Muscle of leg (tissue), 11 donors: ENCODE results near the gene ASAP2. TPM values are rescaled to one million over a fixed set of nuclear protein-coding genes. Genes with fewer than 3 reads are reported as not detected.

Experiments used
- DNase-seq: peaks from one replicate; pipeline ENCODE4 v3.0.0; 2013
- H3K27ac ChIP-seq: one replicate; pipeline ENCODE4 v1.5.1; 2013; ENCODE audit warnings: mild to moderate bottlenecking, low read length, control low read depth
- H3K27me3 ChIP-seq: one replicate; pipeline ENCODE4 v1.6.1; 2013; ENCODE audit warnings: low read length; ENCODE audit not compliant: control insufficient read depth, insufficient read depth
- H3K36me3 ChIP-seq: one replicate; pipeline ENCODE4 v1.6.1; 2013; ENCODE audit warnings: low read length; ENCODE audit not compliant: control insufficient read depth, insufficient read depth
- H3K4me1 ChIP-seq: one replicate; pipeline ENCODE4 v1.6.1; 2013; ENCODE audit warnings: low read length; ENCODE audit not compliant: control insufficient read depth, insufficient read depth
- H3K4me3 ChIP-seq: one replicate; pipeline ENCODE4 v1.5.1; 2013; ENCODE audit warnings: low read length, control low read depth
- H3K9me3 ChIP-seq: replicated peaks from 2 replicates; pipeline ENCODE4 v1.6.1; 2013; ENCODE audit warnings: low read depth, low read length; ENCODE audit not compliant: control insufficient read depth
- WGBS: methylation state at CpG from one replicate; pipeline ENCODE4 v1.1.5; 2013; ENCODE audit warnings: missing lambda C conversion rate; ENCODE audit not compliant: insufficient coverage; 5-methylcytosine and 5-hydroxymethylcytosine counted together
- polyA plus RNA-seq, 8 donors: library from polyadenylated mRNA; unstranded; fragments of 120-200 nt; gene quantifications; one replicate each; pipeline versions ENCODE4 v1.2.1 to v1.2.3, GENCODE V29; 2013; ENCODE audit warnings: inconsistent platforms in 1 of 8, low replicate concordance in 1 of 8; ENCODE audit not compliant: insufficient read length in 8 of 8, insufficient read depth in 1 of 8
- total RNA-seq: library from RNA; stranded (reverse); fragments of 120-200 nt; gene quantifications from one replicate; pipeline ENCODE4 v1.2.4, GENCODE V29; 2013

The ASAP2 gene
- total and polyA plus RNA-seq, 9 donors: 12.1 to 30.8 (median 19.4) TPM

- H3K9me3 ChIP-seq: no peaks in the 10 kb centered on the region
- H3K36me3 ChIP-seq: no peaks in the 10 kb centered on the region
- WGBS: 91% methylated on average over 4 of the region's 9 CpGs
- H3K4me3 ChIP-seq: no peak overlapping the region
- H3K4me1 ChIP-seq: peaks cover 32% of the 10 kb centered on the region
- DNase-seq: no peak
- H3K27ac ChIP-seq: no peak overlapping the region
- no peaks in the 10 kb centered on the region for H3K27me3 ChIP-seq
These were observed 106.8 kb downstream of the ASAP2 start for GRCh38 chr2:9313443-9313842.

- H3K27me3 ChIP-seq: no peaks in the 10 kb centered on the region
- DNase-seq: no peak
- no peak overlapping the region for H3K27ac ChIP-seq
- no peaks in the 10 kb centered on the region for H3K9me3 ChIP-seq
- H3K36me3 ChIP-seq: peaks cover 2% of the 10 kb centered on the region
- H3K4me1 ChIP-seq: peaks cover 29% of the 10 kb centered on the region
- WGBS: 89% methylated on average over 13 of the region's 16 CpGs
- H3K4me3 ChIP-seq: no peak overlapping the region
These were observed 108.8 kb downstream of the ASAP2 start for GRCh38 chr2:9315280-9315847.

GRCh38 chr2:9317559-9317958 lies 110.9 kb downstream of the ASAP2 start:
- H3K9me3 ChIP-seq: no peaks in the 10 kb centered on the region
- H3K4me3 ChIP-seq: no peak overlapping the region
- no peaks in the 10 kb centered on the region for H3K27me3 ChIP-seq
- H3K36me3 ChIP-seq: peaks cover 14% of the 10 kb centered on the region
- H3K4me1 ChIP-seq: peaks cover 12% of the 10 kb centered on the region
- no peak for DNase-seq
- whole genome bisulfite sequencing: 94% methylated on average over 6 of the region's 6 CpGs
- H3K27ac ChIP-seq: no peak overlapping the region

- DNase-seq: peak; percentile 54
- no peak overlapping the region for H3K4me3 ChIP-seq
- 77% methylated on average over 29 of the region's 29 CpGs for WGBS
These were observed 112.1 kb downstream of the ASAP2 start for GRCh38 chr2:9318461-9319337.

GRCh38 chr2:9319338-9319715 lies 112.7 kb downstream of the ASAP2 start:
- Histone ChIP-seq H3K27ac (no peak overlapping the region), H3K27me3 (no peaks in the 10 kb centered on the region), H3K36me3 (peaks cover 31% of the 10 kb centered on the region), H3K9me3 (no peaks in the 10 kb centered on the region), H3K4me3 (no peak overlapping the region), H3K4me1 (peaks cover 11% of the 10 kb centered on the region)
- DNase-seq: no peak
- 98% methylated on average over 7 of the region's 8 CpGs for WGBS

More at GRCh38 chr2:9318461-9319337, 112.1 kb downstream of the ASAP2 start:
- peaks cover 11% of the 10 kb centered on the region for H3K4me1 ChIP-seq
- H3K27me3 ChIP-seq: no peaks in the 10 kb centered on the region
- H3K9me3 ChIP-seq: no peaks in the 10 kb centered on the region
- peaks cover 25% of the 10 kb centered on the region for H3K36me3 ChIP-seq
- no peak overlapping the region for H3K27ac ChIP-seq

GRCh38 chr2:9322576-9322975 lies 116.0 kb downstream of the ASAP2 start:
- Histone ChIP-seq H3K27ac (no peak overlapping the region), H3K27me3 (no peaks in the 10 kb centered on the region), H3K9me3 (no peaks in the 10 kb centered on the region), H3K4me1 (peaks cover 14% of the 10 kb centered on the region), H3K36me3 (peaks cover 34% of the 10 kb centered on the region), H3K4me3 (no peak overlapping the region)
- no peak for DNase-seq
- WGBS: 98% methylated on average over 6 of the region's 7 CpGs

GRCh38 chr2:9325428-9325827 lies 118.8 kb downstream of the ASAP2 start:
- Histone ChIP-seq H3K27ac (no peak overlapping the region), H3K4me3 (no peak overlapping the region), H3K36me3 (peaks cover 39% of the 10 kb centered on the region), H3K9me3 (no peaks in the 10 kb centered on the region), H3K27me3 (no peaks in the 10 kb centered on the region), H3K4me1 (peaks cover 12% of the 10 kb centered on the region)
- 100% methylated on average over 1 of the region's 3 CpGs for WGBS
- no peak for DNase-seq

GRCh38 chr2:9326975-9327374 lies 120.4 kb downstream of the ASAP2 start:
- Histone ChIP-seq H3K9me3 (no peaks in the 10 kb centered on the region), H3K4me3 (no peak overlapping the region), H3K27ac (no peak overlapping the region), H3K4me1 (peaks cover 18% of the 10 kb centered on the region), H3K27me3 (no peaks in the 10 kb centered on the region), H3K36me3 (peaks cover 35% of the 10 kb centered on the region)
- 68% methylated on average over 2 of the region's 3 CpGs for WGBS
- DNase-seq: no peak

- no peaks in the 10 kb centered on the region for H3K9me3 ChIP-seq
- H3K27me3 ChIP-seq: no peaks in the 10 kb centered on the region
- H3K4me3 ChIP-seq: no peak overlapping the region
- peaks cover 18% of the 10 kb centered on the region for H3K4me1 ChIP-seq
- peaks cover 26% of the 10 kb centered on the region for H3K36me3 ChIP-seq
- no peak overlapping the region for H3K27ac ChIP-seq
- no peak for DNase-seq
- WGBS: 76% methylated on average over 2 of the region's 5 CpGs
These were observed 121.3 kb downstream of the ASAP2 start for GRCh38 chr2:9327873-9328352.

GRCh38 chr2:9328931-9329330 lies 122.3 kb downstream of the ASAP2 start:
- 50% methylated on average over 5 of the region's 5 CpGs for WGBS
- Histone ChIP-seq H3K27me3 (no peaks in the 10 kb centered on the region), H3K4me1 (peaks cover 20% of the 10 kb centered on the region), H3K4me3 (no peak overlapping the region), H3K9me3 (no peaks in the 10 kb centered on the region), H3K36me3 (peaks cover 16% of the 10 kb centered on the region), H3K27ac (no peak overlapping the region)
- DNase-seq: no peak
